Measurements from ENCODE around the gene RHBDL3. TPM values are rescaled to one million over a fixed set of nuclear protein-coding genes. Genes with fewer than 3 reads are reported as not detected.

RHBDL3 gene
- total and polyA plus RNA-seq, 2 of the 8 experiments (the other 6 are each of a cell fraction or from before 2014, with no cell fraction given) = 9.6 to 12.2 TPM

DNA sequence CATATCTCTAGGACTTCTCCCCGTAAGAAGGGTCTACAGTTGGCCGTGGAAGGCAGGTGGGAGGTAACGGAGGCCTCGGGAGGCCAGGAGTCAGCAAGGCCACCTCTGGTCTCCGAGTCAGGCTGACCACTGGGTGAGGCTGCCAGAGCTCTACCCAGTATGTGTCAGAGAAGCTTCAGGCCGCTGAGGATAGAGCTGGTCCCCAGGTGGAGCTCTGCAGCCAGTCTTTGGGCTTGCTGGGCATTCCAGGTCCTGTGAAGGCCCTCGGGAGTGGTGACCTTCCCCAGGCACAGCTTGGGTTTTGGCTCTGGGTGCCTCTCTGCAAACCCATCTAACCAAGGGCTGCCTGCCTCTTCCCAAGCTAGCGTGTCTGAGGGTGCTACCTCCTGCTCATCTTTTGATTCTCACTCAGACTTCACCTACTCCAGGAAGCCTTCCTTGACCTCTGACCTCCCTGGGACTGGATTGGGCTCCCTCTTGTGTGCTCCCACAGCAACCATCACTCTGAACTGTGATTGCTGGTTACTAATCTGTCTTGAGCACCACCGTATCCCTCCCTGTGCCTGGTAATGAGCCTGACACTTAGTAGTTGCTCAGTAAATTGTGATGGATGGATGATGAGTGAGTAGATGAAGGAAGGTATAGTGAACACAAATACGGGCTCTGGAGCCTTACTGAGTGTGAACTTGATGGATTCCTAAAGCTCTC, 22.3 kb downstream of the RHBDL3 start (continued):
- TF ChIP-seq CTBP2 (IDR thresholded peaks at IDR 0.05; ENCODE audit: borderline replicate concordance, insufficient read depth, insufficient read length, low read length) (no peak), TAF7 (optimal IDR thresholded peaks at IDR 0.05; ENCODE audit: borderline replicate concordance, low read depth, low read length) (no peak), ZNF274 (IDR thresholded peaks at IDR 0.05; ENCODE audit: borderline replicate concordance, extremely low read depth, low read length) (no peak), SIRT6 (IDR thresholded peaks at IDR 0.05; ENCODE audit: low read length) (no peak), SP2 (IDR thresholded peaks at IDR 0.05; ENCODE audit: low read length) (no peak), EP300 (IDR thresholded peaks at IDR 0.05; ENCODE audit: borderline replicate concordance in 1 of 2, low read depth in 2 of 2, low read length in 2 of 2) (no peak), TCF12 (IDR thresholded peaks at IDR 0.05; ENCODE audit: low read depth, low read length) (no peak), POLR2AphosphoS5 (IDR thresholded peaks at IDR 0.05; ENCODE audit: low read depth, low read length) (no peak)
- TF ChIP-seq, protein P1, sequence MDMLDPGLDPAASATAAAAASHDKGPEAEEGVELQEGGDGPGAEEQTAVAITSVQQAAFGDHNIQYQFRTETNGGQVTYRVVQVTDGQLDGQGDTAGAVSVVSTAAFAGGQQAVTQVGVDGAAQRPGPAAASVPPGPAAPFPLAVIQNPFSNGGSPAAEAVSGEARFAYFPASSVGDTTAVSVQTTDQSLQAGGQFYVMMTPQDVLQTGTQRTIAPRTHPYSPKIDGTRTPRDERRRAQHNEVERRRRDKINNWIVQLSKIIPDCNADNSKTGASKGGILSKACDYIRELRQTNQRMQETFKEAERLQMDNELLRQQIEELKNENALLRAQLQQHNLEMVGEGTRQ (IDR thresholded peaks at IDR 0.05; ENCODE audit: low read length) = no peak
